Measurements from ENCODE around the gene PXT1. TPM values are rescaled to one million over a fixed set of nuclear protein-coding genes. Genes with fewer than 3 reads are reported as not detected.

The PXT1 gene
- total RNA-seq, 6 donors from 2014 or later, result 0.09 to 0.15 TPM; not detected in 4

DNA sequence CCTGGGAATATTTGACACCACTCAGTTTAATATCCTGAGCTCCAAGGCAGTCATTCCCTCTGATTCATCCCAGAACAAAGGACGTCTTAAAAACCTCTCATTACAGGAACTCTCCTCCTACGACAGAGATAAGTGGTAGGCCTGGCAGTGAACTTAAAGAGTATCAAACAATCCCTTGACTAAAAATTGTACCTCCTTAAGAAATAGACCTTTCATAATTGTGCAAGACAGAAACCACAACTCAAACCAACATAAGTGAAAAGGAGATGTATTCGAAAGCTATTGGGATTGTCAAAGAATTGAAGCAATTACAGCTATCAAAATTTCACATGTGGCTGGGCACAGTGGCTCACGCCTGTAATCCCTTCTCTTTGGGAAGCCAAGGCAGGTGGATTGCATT, 86.8 kb downstream of the PXT1 start:
- H3K4me1 ChIP-seq, result peaks cover 9 to 24% (median 20%) of the 10 kb centered on the region in 4 donors
- no peak for DNase-seq
- TF ChIP-seq CTCF (IDR thresholded peaks at IDR 0.05) (no peak), POLR2AphosphoS5 (IDR thresholded peaks at IDR 0.05) (no peak), EP300 (IDR thresholded peaks at IDR 0.05) (no peak)
- no peaks in the 10 kb centered on the region for H3K9me3 ChIP-seq
- no peaks in the 10 kb centered on the region for H3K36me3 ChIP-seq
- no peak overlapping the region for H3K27ac ChIP-seq
- no peak overlapping the region for H3K4me3 ChIP-seq
- WGBS, 2 donors, result 48 to 67% methylated on average over 4 of the region's 4 CpGs
- H3K27me3 ChIP-seq, result no peaks in the 10 kb centered on the region
- no peak for ATAC-seq (ENCODE audit: low FRiP score in 2 of 2)

- WGBS, 2 donors, result 73 to 84% methylated on average over 4 of the region's 4 CpGs
- TF ChIP-seq POLR2AphosphoS5 (IDR thresholded peaks at IDR 0.05) (no peak), POLR2A (IDR thresholded peaks at IDR 0.05) (no peak), EP300 (IDR thresholded peaks at IDR 0.05) (no peak), CTCF (IDR thresholded peaks at IDR 0.05) (no peak)
- Histone ChIP-seq H3K36me3 (no peaks in the 10 kb centered on the region), H3K4me1 (peaks cover 5 to 11% (median 8%) of the 10 kb centered on the region in 4 donors), H3K4me3 (no peak overlapping the region), H3K27ac (no peak overlapping the region), H3K27me3 (no peaks in the 10 kb centered on the region), H3K9me3 (no peaks in the 10 kb centered on the region)
- ATAC-seq (ENCODE audit: low FRiP score in 2 of 2) (no peak), DNase-seq (no peak)
Observed at GRCh38 chr6:36353411-36353915, 89.2 kb downstream of the PXT1 start.

DNA sequence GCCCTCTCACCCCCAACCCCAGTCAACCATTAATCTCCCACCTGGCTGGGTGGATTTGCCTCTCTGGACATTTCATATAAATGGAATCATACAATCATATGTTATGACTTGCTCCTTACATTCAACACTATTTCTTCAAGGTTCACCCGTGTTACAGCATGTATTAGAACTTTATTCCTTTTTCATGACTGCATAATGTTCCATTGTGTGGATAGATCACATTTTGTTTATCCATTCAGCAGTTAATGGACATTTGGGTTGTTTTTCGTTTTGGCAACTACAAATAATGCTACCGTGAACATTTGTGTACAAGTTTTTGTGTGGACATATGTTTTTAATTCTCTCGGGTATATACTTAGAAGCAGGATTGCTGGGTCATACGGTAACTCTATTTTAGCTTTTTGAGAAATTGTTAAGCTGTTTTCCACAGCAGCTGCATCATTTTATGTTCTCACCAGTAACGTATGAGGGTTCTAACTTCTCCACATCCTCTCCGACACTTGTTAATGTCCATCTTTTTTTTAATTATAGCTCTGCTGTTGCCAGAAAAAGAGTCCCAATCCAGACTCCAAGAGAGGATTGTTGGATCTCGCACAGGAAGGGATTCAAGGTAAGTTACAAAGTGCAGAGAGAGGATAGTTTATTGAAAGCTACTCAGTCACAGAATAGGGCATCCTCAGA, 90.0 kb downstream of the PXT1 start:
- DNase-seq (no peak), ATAC-seq (ENCODE audit: low FRiP score in 2 of 2) (no peak)
- H3K27me3 ChIP-seq, result no peaks in the 10 kb centered on the region
- H3K4me3 ChIP-seq, result no peak overlapping the region
- H3K9me3 ChIP-seq, result no peaks in the 10 kb centered on the region
- peaks cover 0 to 11% (median 5%) of the 10 kb centered on the region in 4 donors for H3K4me1 ChIP-seq
- H3K36me3 ChIP-seq, result no peaks in the 10 kb centered on the region
- no peak for TF ChIP-seq CTCF (IDR thresholded peaks at IDR 0.05)
- TF ChIP-seq POLR2AphosphoS5 (IDR thresholded peaks at IDR 0.05), result no peak
- TF ChIP-seq POLR2A (IDR thresholded peaks at IDR 0.05), result no peak
- TF ChIP-seq EP300 (IDR thresholded peaks at IDR 0.05), result no peak
- no peak overlapping the region for H3K27ac ChIP-seq
- 92 to 94% methylated on average over 8 of the region's 8 CpGs for WGBS, 2 donors

DNA sequence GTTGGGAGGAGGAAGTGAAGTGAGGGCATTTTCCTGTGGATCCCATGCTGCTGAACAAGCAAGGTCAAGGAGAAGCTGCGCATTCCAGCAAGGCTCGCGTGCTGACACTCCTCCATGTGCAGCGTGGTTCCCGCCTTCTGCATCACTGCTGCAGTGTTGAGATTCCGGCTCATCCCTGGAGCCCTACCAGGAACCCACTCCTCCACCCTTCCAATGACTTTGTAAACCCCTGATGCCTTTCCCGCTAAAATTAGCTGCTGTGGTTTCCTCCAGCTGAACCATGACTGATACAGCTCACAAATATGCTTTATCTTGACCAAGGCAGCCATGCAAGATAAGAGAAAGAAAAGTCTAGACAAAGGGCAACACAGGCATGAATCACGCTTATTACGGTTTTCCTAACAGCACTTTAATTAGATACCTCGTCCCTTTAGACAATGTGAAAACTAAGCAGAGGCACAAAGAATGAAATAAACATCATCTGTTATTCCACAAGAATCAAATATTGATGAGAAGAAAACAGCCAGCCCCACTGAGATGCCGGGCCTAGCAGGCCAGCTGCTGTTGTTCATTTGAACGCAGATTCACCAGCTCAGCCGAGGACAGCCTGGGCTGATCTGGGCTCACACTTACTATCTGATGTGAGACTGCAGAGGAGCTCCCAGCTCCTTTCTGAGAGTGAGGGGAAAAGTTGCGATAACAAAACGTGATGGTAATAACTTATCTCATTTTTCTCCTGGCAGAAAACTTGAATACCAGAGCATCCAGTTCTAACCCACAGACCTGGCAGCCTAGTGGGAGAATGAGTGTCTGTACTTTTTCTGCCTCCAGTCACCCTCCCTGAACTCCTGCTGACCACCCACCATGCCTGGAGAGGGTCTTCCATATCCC, 91.7 kb downstream of the PXT1 start:
- peak overlapping the region in 1 of 4 donors; percentile 22 for H3K27ac ChIP-seq
- H3K27me3 ChIP-seq, result no peaks in the 10 kb centered on the region
- no peak overlapping the region for H3K4me3 ChIP-seq
- DNase-seq (no peak), ATAC-seq (ENCODE audit: low FRiP score in 2 of 2) (peak; percentile 68 to 88)
- no peaks in the 10 kb centered on the region for H3K9me3 ChIP-seq
- WGBS, 2 donors, result 61 to 63% methylated on average over 9 to 15 of the region's 15 CpGs
- H3K4me1 ChIP-seq, result peaks cover 0 to 11% (median 5%) of the 10 kb centered on the region in 4 donors
- peak in 1 of 4 donors; percentile 69 for TF ChIP-seq EP300 (IDR thresholded peaks at IDR 0.05)
- TF ChIP-seq POLR2AphosphoS5 (IDR thresholded peaks at IDR 0.05), result peak; percentile 19 to 58
- no peak for TF ChIP-seq POLR2A (IDR thresholded peaks at IDR 0.05)
- H3K36me3 ChIP-seq, result no peaks in the 10 kb centered on the region

- H3K27me3 ChIP-seq, result no peaks in the 10 kb centered on the region
- no peak overlapping the region for H3K4me3 ChIP-seq
- no peaks in the 10 kb centered on the region for H3K36me3 ChIP-seq
- 36 to 51% methylated on average over 4 of the region's 4 CpGs for WGBS, 2 donors
- TF ChIP-seq CTCF (IDR thresholded peaks at IDR 0.05) (no peak), POLR2AphosphoS5 (IDR thresholded peaks at IDR 0.05) (no peak), EP300 (IDR thresholded peaks at IDR 0.05) (no peak), POLR2A (IDR thresholded peaks at IDR 0.05) (no peak)
- DNase-seq, result no peak
- peak overlapping the region in 1 of 4 donors; percentile 18 for H3K27ac ChIP-seq
- no peak for ATAC-seq (ENCODE audit: low FRiP score in 2 of 2)
- H3K4me1 ChIP-seq, result peaks cover 0 to 11% (median 5%) of the 10 kb centered on the region in 4 donors
- no peaks in the 10 kb centered on the region for H3K9me3 ChIP-seq
Observed at GRCh38 chr6:36350082-36350481, 92.6 kb downstream of the PXT1 start.

All from upper lobe of left lung (tissue), 6 donors.